ENCODE measurements around the gene ITGA8.

DNA sequence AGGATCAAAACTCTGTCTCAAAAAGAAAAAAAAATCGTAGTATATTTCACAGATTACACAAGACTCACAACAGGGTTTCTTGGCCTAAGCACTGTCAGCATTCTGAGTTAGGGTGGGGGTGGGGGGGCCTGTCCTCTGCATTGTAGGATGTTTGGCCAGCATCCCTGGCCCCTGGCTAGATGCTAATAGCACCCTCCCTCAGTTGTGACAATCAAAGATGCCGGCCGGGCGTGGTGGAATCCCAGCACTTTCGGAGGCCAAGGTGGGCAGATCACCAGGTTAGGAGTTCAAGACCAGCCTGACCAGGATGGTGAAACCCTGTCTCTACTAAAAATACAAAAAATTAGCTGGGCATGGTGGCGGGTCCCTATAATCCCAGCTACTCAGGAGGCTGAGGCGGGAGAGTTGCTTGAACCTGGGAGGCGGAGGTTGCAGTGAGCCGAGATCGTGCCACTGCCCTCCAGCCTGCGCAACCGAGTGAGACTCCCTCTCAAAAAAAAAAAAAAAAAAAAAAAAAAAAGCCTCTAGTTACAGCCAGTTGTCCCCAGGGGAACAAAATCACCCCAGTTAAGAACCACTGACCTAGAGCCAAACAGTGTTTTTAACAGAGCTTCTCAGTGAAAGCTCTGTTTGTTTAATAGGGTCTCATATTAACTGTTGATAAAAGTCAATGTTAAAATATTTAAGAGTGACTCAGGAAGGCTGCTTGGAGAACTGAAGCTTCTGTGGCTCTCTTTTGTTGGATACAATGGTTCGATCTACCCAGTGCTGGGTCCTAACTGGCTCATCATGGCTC lies 187.6 kb downstream of the ITGA8 start:
- TF ChIP-seq, protein P1, sequence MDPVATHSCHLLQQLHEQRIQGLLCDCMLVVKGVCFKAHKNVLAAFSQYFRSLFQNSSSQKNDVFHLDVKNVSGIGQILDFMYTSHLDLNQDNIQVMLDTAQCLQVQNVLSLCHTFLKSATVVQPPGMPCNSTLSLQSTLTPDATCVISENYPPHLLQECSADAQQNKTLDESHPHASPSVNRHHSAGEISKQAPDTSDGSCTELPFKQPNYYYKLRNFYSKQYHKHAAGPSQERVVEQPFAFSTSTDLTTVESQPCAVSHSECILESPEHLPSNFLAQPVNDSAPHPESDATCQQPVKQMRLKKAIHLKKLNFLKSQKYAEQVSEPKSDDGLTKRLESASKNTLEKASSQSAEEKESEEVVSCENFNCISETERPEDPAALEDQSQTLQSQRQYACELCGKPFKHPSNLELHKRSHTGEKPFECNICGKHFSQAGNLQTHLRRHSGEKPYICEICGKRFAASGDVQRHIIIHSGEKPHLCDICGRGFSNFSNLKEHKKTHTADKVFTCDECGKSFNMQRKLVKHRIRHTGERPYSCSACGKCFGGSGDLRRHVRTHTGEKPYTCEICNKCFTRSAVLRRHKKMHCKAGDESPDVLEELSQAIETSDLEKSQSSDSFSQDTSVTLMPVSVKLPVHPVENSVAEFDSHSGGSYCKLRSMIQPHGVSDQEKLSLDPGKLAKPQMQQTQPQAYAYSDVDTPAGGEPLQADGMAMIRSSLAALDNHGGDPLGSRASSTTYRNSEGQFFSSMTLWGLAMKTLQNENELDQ (CRISPR knock-in tag; IDR thresholded peaks at IDR 0.05; ENCODE audit: borderline replicate concordance): no peak
- TF ChIP-seq RNF2 (conservative IDR thresholded peaks at IDR 0.05; ENCODE audit: low read depth) (no peak), EZH2 (conservative IDR thresholded peaks at IDR 0.05; ENCODE audit: low read depth, low read length) (no peak), FOXJ3 (CRISPR knock-in tag; IDR thresholded peaks at IDR 0.05; ENCODE audit: borderline replicate concordance) (no peak), SIX1 (CRISPR knock-in tag; IDR thresholded peaks at IDR 0.05; ENCODE audit: borderline replicate concordance) (no peak), CTCF (CRISPR knock-in tag; IDR thresholded peaks at IDR 0.05) (no peak), EP300 (IDR thresholded peaks at IDR 0.05; ENCODE audit: low read depth in 2 of 2, low read length in 2 of 2) (no peak), EP300 (CRISPR knock-in tag; IDR thresholded peaks at IDR 0.05; ENCODE audit: borderline replicate concordance) (no peak), ZGPAT (CRISPR knock-in tag; IDR thresholded peaks at IDR 0.05) (no peak)
- TF ChIP-seq, protein P2, sequence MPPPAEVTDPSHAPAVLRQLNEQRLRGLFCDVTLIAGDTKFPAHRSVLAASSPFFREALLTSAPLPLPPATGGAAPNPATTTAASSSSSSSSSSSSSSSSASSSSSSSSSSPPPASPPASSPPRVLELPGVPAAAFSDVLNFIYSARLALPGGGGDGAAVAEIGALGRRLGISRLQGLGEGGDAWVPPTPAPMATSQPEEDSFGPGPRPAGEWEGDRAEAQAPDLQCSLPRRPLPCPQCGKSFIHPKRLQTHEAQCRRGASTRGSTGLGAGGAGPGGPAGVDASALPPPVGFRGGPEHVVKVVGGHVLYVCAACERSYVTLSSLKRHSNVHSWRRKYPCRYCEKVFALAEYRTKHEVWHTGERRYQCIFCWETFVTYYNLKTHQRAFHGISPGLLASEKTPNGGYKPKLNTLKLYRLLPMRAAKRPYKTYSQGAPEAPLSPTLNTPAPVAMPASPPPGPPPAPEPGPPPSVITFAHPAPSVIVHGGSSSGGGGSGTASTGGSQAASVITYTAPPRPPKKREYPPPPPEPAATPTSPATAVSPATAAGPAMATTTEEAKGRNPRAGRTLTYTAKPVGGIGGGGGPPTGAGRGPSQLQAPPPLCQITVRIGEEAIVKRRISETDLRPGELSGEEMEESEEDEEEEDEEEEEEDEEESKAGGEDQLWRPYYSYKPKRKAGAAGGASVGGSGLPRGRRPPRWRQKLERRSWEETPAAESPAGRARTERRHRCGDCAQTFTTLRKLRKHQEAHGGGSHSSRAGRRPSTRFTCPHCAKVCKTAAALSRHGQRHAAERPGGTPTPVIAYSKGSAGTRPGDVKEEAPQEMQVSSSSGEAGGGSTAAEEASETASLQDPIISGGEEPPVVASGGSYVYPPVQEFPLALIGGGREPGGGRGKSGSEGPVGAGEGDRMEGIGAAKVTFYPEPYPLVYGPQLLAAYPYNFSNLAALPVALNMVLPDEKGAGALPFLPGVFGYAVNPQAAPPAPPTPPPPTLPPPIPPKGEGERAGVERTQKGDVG (CRISPR knock-in tag; IDR thresholded peaks at IDR 0.05; ENCODE audit: borderline replicate concordance): no peak

Data from HepG2 (cell line).